Gastrocnemius medialis (tissue), 4 donors: ENCODE measurements around the gene CYTH1. TPM values are rescaled to one million over a fixed set of nuclear protein-coding genes. Genes with fewer than 3 reads are reported as not detected.

Experiments
- ATAC-seq, 2 donors: fragments of 150-250 bp; one replicate each; pipeline ENCODE4 v1.9.1; 2016
- DNase-seq, 2 donors: peaks; one replicate each; pipeline ENCODE4 v3.0.0-alpha.2; 2019
- H3K27ac ChIP-seq, 4 donors: fragments of 200-600 bp; sonication (generic); 1 replicate in 1 of 4; 2 replicates in 3 of 4; pipeline ENCODE4 v1.5.1; 2016 to 2018; ENCODE audit warnings: mild to moderate bottlenecking in 2 of 4, moderate library complexity in 1 of 4
- H3K27me3 ChIP-seq, 3 donors: fragments of 200-600 bp; sonication (generic) in 2 of 3; 1 replicate in 1 of 3; 2 replicates in 2 of 3; pipeline versions ENCODE4 v1.5.1 to v1.6.0; 2016 to 2019; ENCODE audit warnings: mild to moderate bottlenecking in 1 of 3, moderate library complexity in 1 of 3
- H3K36me3 ChIP-seq, 2 donors: fragments of 200-600 bp; sonication (generic) in 1 of 2; one replicate each; pipeline ENCODE4 v1.5.1; 2017 to 2018
- H3K4me1 ChIP-seq, 2 donors: fragments of 200-600 bp; sonication (generic) in 1 of 2; one replicate each; pipeline ENCODE4 v1.5.1; 2016 to 2017; ENCODE audit warnings: mild to moderate bottlenecking in 2 of 2
- H3K4me3 ChIP-seq, 4 donors: fragments of 200-600 bp; sonication (generic) in 3 of 4; 1 replicate in 1 of 4; 2 replicates in 3 of 4; pipeline ENCODE4 v1.5.1; 2016 to 2019; ENCODE audit warnings: mild to moderate bottlenecking in 2 of 4
- H3K9me3 ChIP-seq, 3 donors: fragments of 200-600 bp; sonication (generic) in 2 of 3; 1 replicate in 1 of 3; 2 replicates in 2 of 3; pipeline ENCODE4 v1.5.1; 2016 to 2019
- CTCF ChIP-seq, 5 experiments: fragments of 450-650 bp in 3 of 5; fragments of 200-600 bp in 2 of 5; sonication (generic) in 2 of 5; IDR thresholded peaks in 4 of 5; conservative IDR thresholded peaks in 1 of 5; 1 replicate in 4 of 5; 2 replicates in 1 of 5; pipeline ENCODE4 v1.5.1; 2016 to 2019; ENCODE audit warnings: antibody characterized with exemption in 5 of 5, mild to moderate bottlenecking in 3 of 5, moderate library complexity in 3 of 5
- POLR2A ChIP-seq, 2 donors: fragments of 450-650 bp; IDR thresholded peaks; one replicate each; pipeline ENCODE4 v1.6.1; 2017; ENCODE audit warnings: antibody characterized with exemption in 2 of 2, mild to moderate bottlenecking in 2 of 2, moderate library complexity in 2 of 2
- in situ Hi-C, 4 donors: fragments of 200-750 bp; cut with MboI; loops; one replicate each; pipeline versions ENCODE4 v1.15.0 to v1.8.0; 2017; ENCODE audit warnings: low sequenced_read_pairs in 4 of 4
- intact Hi-C: fragments of 100-400 bp; cut with DNase I; formaldehyde crosslinking; loops from one replicate; pipeline ENCODE4 v1.15.1; 2023; ENCODE audit warnings: low total_unique reads
- total RNA-seq, 4 donors: library from RNA; depleted of rRNA; stranded (reverse); fragments of >200 nt; gene quantifications; one replicate each; pipeline versions ENCODE4 v1.1.0 to v1.2.3, GENCODE V29; 2016

CYTH1 gene
- total RNA-seq, 4 donors from 2014 or later, result 24.7 to 43.7 (median 32.4) TPM

GRCh38 chr17:78766225-78766624 lies 15.8 kb downstream of the CYTH1 start:
- Histone ChIP-seq H3K27ac (peak overlapping the region; percentile 23 to 81 (median 68)), H3K4me1 (peaks cover 65 to 73% of the 10 kb centered on the region in 2 donors), H3K4me3 (no peak overlapping the region), H3K36me3 (no peaks in the 10 kb centered on the region), H3K27me3 (no peaks in the 10 kb centered on the region), H3K9me3 (no peaks in the 10 kb centered on the region)
- no peak for DNase-seq
- in situ Hi-C loops (no loop called here), intact Hi-C loops (no loop called here)
- no peak for ATAC-seq
- TF ChIP-seq CTCF (IDR thresholded peaks at IDR 0.05 in 4 of 5, conservative IDR thresholded peaks at IDR 0.05 in 1 of 5) (no peak), POLR2A (IDR thresholded peaks at IDR 0.05) (no peak)

GRCh38 chr17:78765821-78766220 lies 16.3 kb downstream of the CYTH1 start:
- in situ Hi-C loops, result no loop called here
- H3K36me3 ChIP-seq, result no peaks in the 10 kb centered on the region

GRCh38 chr17:78764871-78765270 lies 17.2 kb downstream of the CYTH1 start:
- peaks cover 65 to 78% of the 10 kb centered on the region in 2 donors for H3K4me1 ChIP-seq

More at GRCh38 chr17:78765821-78766220, 16.3 kb downstream of the CYTH1 start:
- Histone ChIP-seq H3K4me1 (peaks cover 65 to 73% of the 10 kb centered on the region in 2 donors), H3K9me3 (no peaks in the 10 kb centered on the region), H3K27ac (peak overlapping the region in 3 of 4 donors; percentile 28 to 81 (median 72)), H3K4me3 (no peak overlapping the region), H3K27me3 (no peaks in the 10 kb centered on the region)
- ATAC-seq (no peak), DNase-seq (no peak)
- TF ChIP-seq POLR2A (IDR thresholded peaks at IDR 0.05), result no peak
- TF ChIP-seq CTCF (IDR thresholded peaks at IDR 0.05 in 4 of 5, conservative IDR thresholded peaks at IDR 0.05 in 1 of 5), result no peak
- intact Hi-C loops, result no loop called here

GRCh38 chr17:78763561-78763960 lies 18.5 kb downstream of the CYTH1 start:
- in situ Hi-C loops (no loop called here), intact Hi-C loops (no loop called here)
- no peak for ATAC-seq
- DNase-seq, result no peak
- Histone ChIP-seq H3K9me3 (no peaks in the 10 kb centered on the region), H3K4me1 (peaks cover 57 to 78% of the 10 kb centered on the region in 2 donors), H3K36me3 (no peaks in the 10 kb centered on the region), H3K4me3 (no peak overlapping the region), H3K27me3 (no peaks in the 10 kb centered on the region), H3K27ac (no peak overlapping the region)
- TF ChIP-seq POLR2A (IDR thresholded peaks at IDR 0.05) (no peak), CTCF (IDR thresholded peaks at IDR 0.05 in 4 of 5, conservative IDR thresholded peaks at IDR 0.05 in 1 of 5) (no peak)

More at GRCh38 chr17:78764871-78765270, 17.2 kb downstream of the CYTH1 start:
- DNase-seq (no peak), ATAC-seq (no peak)
- TF ChIP-seq CTCF (IDR thresholded peaks at IDR 0.05 in 4 of 5, conservative IDR thresholded peaks at IDR 0.05 in 1 of 5) (no peak), POLR2A (IDR thresholded peaks at IDR 0.05) (no peak)
- no peaks in the 10 kb centered on the region for H3K36me3 ChIP-seq
- in situ Hi-C loops, result no loop called here
- no peak overlapping the region for H3K27ac ChIP-seq
- H3K27me3 ChIP-seq, result no peaks in the 10 kb centered on the region
- no peaks in the 10 kb centered on the region for H3K9me3 ChIP-seq
- intact Hi-C loops, result no loop called here
- H3K4me3 ChIP-seq, result no peak overlapping the region
